Lower leg skin (tissue), 4 donors: Measurements from ENCODE around the gene PARD6A. TPM values are rescaled to one million over a fixed set of nuclear protein-coding genes. Genes with fewer than 3 reads are reported as not detected.

Experiments
- DNase-seq, 2 donors: peaks; one replicate each; pipeline ENCODE4 v3.0.0-alpha.2; 2019; ENCODE audit warnings: low spot score in 2 of 2
- H3K4me3 ChIP-seq: fragments of 200-600 bp; sonication (generic); 2 replicates; pipeline ENCODE4 v1.5.1; 2017; ENCODE audit warnings: mild to moderate bottlenecking, low read depth; ENCODE audit not compliant: poor library complexity, severe bottlenecking
- CTCF ChIP-seq, 3 donors: fragments of 450-650 bp; IDR thresholded peaks; one replicate each; pipeline ENCODE4 v1.5.1; 2016; ENCODE audit warnings: antibody characterized with exemption in 3 of 3, mild to moderate bottlenecking in 3 of 3, moderate library complexity in 2 of 3
- POLR2A ChIP-seq, 2 donors: fragments of 450-650 bp; IDR thresholded peaks; one replicate each; pipeline ENCODE4 v1.6.1; 2016 to 2017; ENCODE audit warnings: antibody characterized with exemption in 2 of 2, mild to moderate bottlenecking in 1 of 2, moderate library complexity in 1 of 2
- WGBS, 2 donors: methylation state at CpG; one replicate each; pipeline ENCODE4 v1.1.5; 2018; 5-methylcytosine and 5-hydroxymethylcytosine counted together
- intact Hi-C: fragments of 100-400 bp; cut with DNase I; formaldehyde crosslinking; loops from one replicate; pipeline ENCODE4 v1.15.0; 2023; ENCODE audit warnings: low total_unique reads
- total RNA-seq, 4 donors: library from RNA; depleted of rRNA; stranded (reverse); fragments of >200 nt; gene quantifications; one replicate each; pipeline ENCODE4 v1.1.0, GENCODE V29; 2016

The PARD6A gene
- total RNA-seq, 4 donors from 2014 or later: 2.1 to 3.5 (median 2.4) TPM

GRCh38 chr16:67675999-67676398, 15.2 kb downstream of the PARD6A start:
- WGBS, 2 donors: 95 to 96% methylated on average over 7 of the region's 7 CpGs
- no peak overlapping the region for H3K4me3 ChIP-seq
- intact Hi-C loops: no loop called here
- TF ChIP-seq CTCF (IDR thresholded peaks at IDR 0.05) (no peak), POLR2A (IDR thresholded peaks at IDR 0.05) (no peak)
- DNase-seq: no peak

- intact Hi-C loops: no loop called here
- DNase-seq: no peak
- TF ChIP-seq POLR2A (IDR thresholded peaks at IDR 0.05) (no peak), CTCF (IDR thresholded peaks at IDR 0.05) (no peak)
- WGBS, 2 donors: 48 to 59% methylated on average over 4 of the region's 4 CpGs
- no peak overlapping the region for H3K4me3 ChIP-seq
These were observed 15.8 kb downstream of the PARD6A start for GRCh38 chr16:67676516-67676915.

DNA sequence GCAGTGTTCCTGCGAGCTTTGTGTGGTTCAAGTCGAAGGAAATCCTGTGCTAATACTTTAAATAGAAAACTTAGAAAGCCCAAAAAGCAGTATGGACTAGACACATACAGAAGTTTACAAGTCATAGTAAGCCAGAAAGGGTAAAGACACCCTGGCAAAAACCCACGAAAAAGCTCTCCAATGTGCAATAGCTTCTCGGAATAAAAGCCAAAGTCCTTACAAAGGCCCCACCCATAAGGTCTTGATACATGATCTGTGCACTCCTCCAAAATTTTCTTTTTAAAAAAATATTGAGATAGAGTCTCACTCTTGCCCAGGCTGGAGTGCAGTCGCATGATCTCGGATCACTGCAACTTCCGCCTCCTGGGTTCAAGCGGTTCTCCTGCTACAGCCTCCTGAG, 16.2 kb downstream of the PARD6A start:
- TF ChIP-seq CTCF (IDR thresholded peaks at IDR 0.05) (no peak), POLR2A (IDR thresholded peaks at IDR 0.05) (no peak)
- H3K4me3 ChIP-seq: no peak overlapping the region
- 47 to 54% methylated on average over 8 of the region's 8 CpGs for WGBS, 2 donors
- DNase-seq: no peak
- intact Hi-C loops: no loop called here

DNA sequence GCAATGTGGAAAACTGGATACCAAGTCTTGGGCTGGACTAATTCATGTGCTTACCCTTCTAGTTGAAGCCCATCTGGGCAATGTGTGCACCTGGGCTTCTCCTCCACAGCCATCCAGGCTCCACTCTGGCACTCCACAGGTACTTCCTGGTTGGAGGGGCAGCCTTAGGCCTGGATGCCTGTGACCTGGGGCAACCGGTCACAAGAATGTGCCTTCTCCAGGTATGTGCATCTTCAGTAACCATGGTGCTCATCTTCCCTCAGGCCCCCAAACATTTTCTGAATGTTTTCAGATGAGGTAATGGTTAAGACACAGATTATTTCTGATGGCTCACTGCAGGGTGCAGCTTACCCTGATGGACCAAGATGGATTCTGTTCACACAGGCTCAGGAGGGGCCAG, 17.0 kb downstream of the PARD6A start:
- WGBS, 2 donors: 80 to 92% methylated on average over 1 of the region's 1 CpG
- intact Hi-C loops: no loop called here

GRCh38 chr16:67678354-67679023, 17.7 kb downstream of the PARD6A start:
- no peak for DNase-seq
- TF ChIP-seq POLR2A (IDR thresholded peaks at IDR 0.05): no peak
- no peak for TF ChIP-seq CTCF (IDR thresholded peaks at IDR 0.05)
- intact Hi-C loops: no loop called here
- WGBS, 2 donors: 66 to 80% methylated on average over 12 of the region's 12 CpGs
- no peak overlapping the region for H3K4me3 ChIP-seq

More for the DNA sequence above, 17.0 kb downstream of the PARD6A start:
- no peak for DNase-seq
- H3K4me3 ChIP-seq: no peak overlapping the region
- no peak for TF ChIP-seq CTCF (IDR thresholded peaks at IDR 0.05)
- no peak for TF ChIP-seq POLR2A (IDR thresholded peaks at IDR 0.05)
